ENCODE measurements around the gene TSEN2.
"Not testable (repeated sequence)": the region's sequence is repeated elsewhere in the genome, so short reads cannot be mapped to it uniquely, and the experiment has no call there.

- not testable (repeated sequence) for TF ChIP-seq CTCF, POLR2A, EP300 (IDR thresholded peaks at IDR 0.05)
Observed at GRCh38 chr3:12457380-12457779, 26.9 kb upstream of the TSEN2 start.

All from tibial nerve (tissue), 4 donors.